A673 (cell line): ENCODE measurements around the gene SEC62.

Experiments used
- EZH2 ChIP-seq: fragments of 200-600 bp; sonication (generic); IDR thresholded peaks from 2 replicates; pipeline ENCODE4 v1.6.1; 2017; ENCODE audit warnings: borderline replicate concordance, low read depth, mild to moderate bottlenecking, mixed read lengths, antibody characterized with exemption, low read length; ENCODE audit not compliant: poor library complexity, severe bottlenecking
- TF ChIP-seq, protein P1 (sequence below): fragments of 300-800, 200-600 bp; sonication (generic); conservative IDR thresholded peaks from 2 replicates; pipeline ENCODE4 v1.5.1; 2017; ENCODE audit warnings: low read depth, mild to moderate bottlenecking, antibody characterized with exemption, low read length, moderate library complexity, mixed read lengths

DNA sequence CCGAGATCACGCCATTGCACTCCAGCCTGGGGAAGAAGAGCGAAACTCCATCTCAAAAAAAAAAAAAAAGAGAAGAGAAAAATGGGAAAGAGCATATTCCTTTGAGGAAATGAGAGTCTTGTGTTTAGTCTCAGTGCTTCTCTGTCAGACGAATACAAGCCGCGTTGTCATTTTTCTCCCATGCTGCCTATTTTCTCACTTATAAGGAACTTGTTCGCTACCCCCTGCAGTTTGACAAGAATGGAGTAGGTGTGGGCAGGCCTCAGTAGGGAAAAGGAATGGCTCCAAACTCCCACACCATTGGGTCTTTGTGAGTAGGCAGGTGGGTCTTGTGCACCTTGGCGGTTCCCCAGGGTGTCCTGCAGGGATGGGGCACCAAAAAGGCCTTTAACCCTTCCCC, 77.7 kb downstream of the SEC62 start:
- TF ChIP-seq, protein P1, sequence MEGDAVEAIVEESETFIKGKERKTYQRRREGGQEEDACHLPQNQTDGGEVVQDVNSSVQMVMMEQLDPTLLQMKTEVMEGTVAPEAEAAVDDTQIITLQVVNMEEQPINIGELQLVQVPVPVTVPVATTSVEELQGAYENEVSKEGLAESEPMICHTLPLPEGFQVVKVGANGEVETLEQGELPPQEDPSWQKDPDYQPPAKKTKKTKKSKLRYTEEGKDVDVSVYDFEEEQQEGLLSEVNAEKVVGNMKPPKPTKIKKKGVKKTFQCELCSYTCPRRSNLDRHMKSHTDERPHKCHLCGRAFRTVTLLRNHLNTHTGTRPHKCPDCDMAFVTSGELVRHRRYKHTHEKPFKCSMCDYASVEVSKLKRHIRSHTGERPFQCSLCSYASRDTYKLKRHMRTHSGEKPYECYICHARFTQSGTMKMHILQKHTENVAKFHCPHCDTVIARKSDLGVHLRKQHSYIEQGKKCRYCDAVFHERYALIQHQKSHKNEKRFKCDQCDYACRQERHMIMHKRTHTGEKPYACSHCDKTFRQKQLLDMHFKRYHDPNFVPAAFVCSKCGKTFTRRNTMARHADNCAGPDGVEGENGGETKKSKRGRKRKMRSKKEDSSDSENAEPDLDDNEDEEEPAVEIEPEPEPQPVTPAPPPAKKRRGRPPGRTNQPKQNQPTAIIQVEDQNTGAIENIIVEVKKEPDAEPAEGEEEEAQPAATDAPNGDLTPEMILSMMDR = no peak
- TF ChIP-seq EZH2 = no peak
